ENCODE results near the gene SRC. TPM values are rescaled to one million over a fixed set of nuclear protein-coding genes. Genes with fewer than 3 reads are reported as not detected.

The SRC gene
- total RNA-seq, 4 donors from 2014 or later = 17.1 to 23.7 (median 17.8) TPM

GRCh38 chr20:37425103-37425625, 79.2 kb downstream of the SRC start:
- Histone ChIP-seq H3K27me3 (no peaks in the 10 kb centered on the region), H3K27ac (no peak overlapping the region), H3K4me3 (replicated peaks in 1 of 3) (no peak overlapping the region), H3K4me1 (no peaks in the 10 kb centered on the region), H3K9me3 (no peaks in the 10 kb centered on the region), H3K36me3 (no peaks in the 10 kb centered on the region)
- WGBS, 2 donors = 87 to 93% methylated on average over 9 of the region's 9 CpGs
- intact Hi-C loops (cut with DNase I) = no loop called here
- DNase-seq = no peak
- TF ChIP-seq CTCF (IDR thresholded peaks at IDR 0.05) = no peak
- TF ChIP-seq POLR2A (IDR thresholded peaks at IDR 0.05) = no peak

GRCh38 chr20:37426106-37426505, 80.2 kb downstream of the SRC start:
- Histone ChIP-seq H3K27ac (no peak overlapping the region), H3K4me1 (no peaks in the 10 kb centered on the region), H3K27me3 (no peaks in the 10 kb centered on the region), H3K4me3 (replicated peaks in 1 of 3) (no peak overlapping the region), H3K9me3 (no peaks in the 10 kb centered on the region), H3K36me3 (no peaks in the 10 kb centered on the region)
- intact Hi-C loops (cut with DNase I) = no loop called here
- 64 to 66% methylated on average over 18 of the region's 18 CpGs for WGBS, 2 donors
- DNase-seq = no peak
- TF ChIP-seq POLR2A (IDR thresholded peaks at IDR 0.05) (no peak), CTCF (IDR thresholded peaks at IDR 0.05) (no peak)

GRCh38 chr20:37426978-37427377, 81.0 kb downstream of the SRC start:
- TF ChIP-seq CTCF (IDR thresholded peaks at IDR 0.05) = no peak
- TF ChIP-seq POLR2A (IDR thresholded peaks at IDR 0.05) = no peak
- no peaks in the 10 kb centered on the region for H3K9me3 ChIP-seq
- intact Hi-C loops (cut with DNase I) = no loop called here
- H3K27me3 ChIP-seq = no peaks in the 10 kb centered on the region
- H3K27ac ChIP-seq = no peak overlapping the region
- no peaks in the 10 kb centered on the region for H3K4me1 ChIP-seq
- 68 to 81% methylated on average over 3 of the region's 3 CpGs for WGBS, 2 donors
- no peaks in the 10 kb centered on the region for H3K36me3 ChIP-seq
- DNase-seq = no peak
- H3K4me3 ChIP-seq (replicated peaks in 1 of 3) = no peak overlapping the region

- no peak for TF ChIP-seq POLR2A (IDR thresholded peaks at IDR 0.05)
- TF ChIP-seq CTCF (IDR thresholded peaks at IDR 0.05) = no peak
- DNase-seq = no peak
- no peaks in the 10 kb centered on the region for H3K9me3 ChIP-seq
- no peaks in the 10 kb centered on the region for H3K36me3 ChIP-seq
- H3K27ac ChIP-seq = no peak overlapping the region
- no peaks in the 10 kb centered on the region for H3K4me1 ChIP-seq
- intact Hi-C loops (cut with DNase I) = no loop called here
- H3K27me3 ChIP-seq = no peaks in the 10 kb centered on the region
- no peak overlapping the region for H3K4me3 ChIP-seq (replicated peaks in 1 of 3)
Measured at GRCh38 chr20:37430044-37430443, 84.1 kb downstream of the SRC start.

GRCh38 chr20:37430778-37431460, 85.0 kb downstream of the SRC start:
- Histone ChIP-seq H3K27me3 (no peaks in the 10 kb centered on the region), H3K4me1 (no peaks in the 10 kb centered on the region), H3K36me3 (no peaks in the 10 kb centered on the region), H3K27ac (no peak overlapping the region), H3K4me3 (replicated peaks in 1 of 3) (no peak overlapping the region), H3K9me3 (no peaks in the 10 kb centered on the region)
- no peak for DNase-seq
- intact Hi-C loops (cut with DNase I) = no loop called here
- WGBS, 2 donors = 69 to 79% methylated on average over 7 of the region's 7 CpGs
- no peak for TF ChIP-seq POLR2A (IDR thresholded peaks at IDR 0.05)
- no peak for TF ChIP-seq CTCF (IDR thresholded peaks at IDR 0.05)

All from thyroid gland (tissue), 4 donors.